GM21619 (cell line): ENCODE results near the gene CIP2A.
"Not testable (repeated sequence)": the region's sequence is repeated elsewhere in the genome, so short reads cannot be mapped to it uniquely, and the experiment has no call there.

Experiments
- ATAC-seq: cut with Tn5 transposase; IDR thresholded peaks from one replicate; pipeline ENCODE4 v1.9.1; 2021; ENCODE audit not compliant: unreplicated experiment

The CIP2A gene

GRCh38 chr3:108589081-108589997 lies at the start of gene CIP2A, which contains the start of gene DZIP3:
Gene CIP2A, minus strand, starts transcription at chr3:108589438. Its CDS starts 63 bp downstream, at chr3:108589375.
Gene DZIP3, plus strand, starts transcription at chr3:108589722. Its CDS starts 15,685 bp downstream, at chr3:108605407.
- ATAC-seq = peak; percentile 89

- ATAC-seq = no peak
Measured at GRCh38 chr3:108629974-108630373, 40.7 kb upstream of the CIP2A start.

GRCh38 chr3:108623504-108623903 lies 34.3 kb upstream of the CIP2A start:
- ATAC-seq = no peak

- no peak for ATAC-seq
Measured at GRCh38 chr3:108620250-108620649, 31.0 kb upstream of the CIP2A start.

GRCh38 chr3:108616090-108616489 lies 26.9 kb upstream of the CIP2A start:
- not testable (repeated sequence) for ATAC-seq

GRCh38 chr3:108610651-108611050 lies 21.4 kb upstream of the CIP2A start:
- ATAC-seq = no peak

GRCh38 chr3:108608750-108609149 lies 19.5 kb upstream of the CIP2A start:
- no peak for ATAC-seq

- ATAC-seq = no peak
Measured at GRCh38 chr3:108605491-108605890, 16.3 kb upstream of the CIP2A start.

GRCh38 chr3:108605028-108605427 lies 15.8 kb upstream of the CIP2A start:
- no peak for ATAC-seq

- no peak for ATAC-seq
Measured at GRCh38 chr3:108603691-108604090, 14.5 kb upstream of the CIP2A start.

GRCh38 chr3:108602935-108603294 lies 13.7 kb upstream of the CIP2A start:
- no peak for ATAC-seq

GRCh38 chr3:108602249-108602934 lies 13.2 kb upstream of the CIP2A start:
- peak; percentile 76 for ATAC-seq

GRCh38 chr3:108599677-108600409 lies 10.6 kb upstream of the CIP2A start:
- no peak for ATAC-seq

- ATAC-seq = no peak
Measured at GRCh38 chr3:108598375-108598774, 9.1 kb upstream of the CIP2A start.

GRCh38 chr3:108595321-108595720 lies 6.1 kb upstream of the CIP2A start:
- ATAC-seq = no peak

- ATAC-seq = no peak
Measured at GRCh38 chr3:108590460-108590859, 1.2 kb upstream of the CIP2A start.

GRCh38 chr3:108589998-108590323 lies 723 bp upstream of the CIP2A start:
- no peak for ATAC-seq

GRCh38 chr3:108588601-108589000 lies 637 bp downstream of the CIP2A start:
- no peak for ATAC-seq

GRCh38 chr3:108578064-108578463 lies 11.2 kb downstream of the CIP2A start:
- ATAC-seq = no peak

- ATAC-seq = no peak
Measured at GRCh38 chr3:108569336-108569735, 19.9 kb downstream of the CIP2A start.

- no peak for ATAC-seq
Measured at GRCh38 chr3:108566599-108566998, 22.6 kb downstream of the CIP2A start.

- ATAC-seq = no peak
Measured at GRCh38 chr3:108565506-108565905, 23.7 kb downstream of the CIP2A start.
